ENCODE results near the gene SVOPL. TPM values are rescaled to one million over a fixed set of nuclear protein-coding genes. Genes with fewer than 3 reads are reported as not detected.

Gene SVOPL
- total RNA-seq, 1 experiment from 2014 or later = 1.1 TPM

- Histone ChIP-seq H2BK20ac (ENCODE audit: low read depth, low read length, poor library complexity, severe bottlenecking) (no peak overlapping the region), H4K20me1 (ENCODE audit: control insufficient read depth, insufficient read depth, insufficient read length) (no peaks in the 10 kb centered on the region), H3K27ac (ENCODE audit: insufficient read length, low read depth, low read length) (no peak overlapping the region), H3K23ac (ENCODE audit: insufficient read length, low read depth, low read length) (no peak overlapping the region), H3T11ph (ENCODE audit: low read length) (no peak overlapping the region), H3K56ac (ENCODE audit: insufficient read length, low read depth, low read length) (no peak overlapping the region), H3K14ac (ENCODE audit: insufficient read depth, low read length) (no peak overlapping the region), H3K18ac (ENCODE audit: insufficient read length, low read depth, low read length) (no peak overlapping the region), H4K5ac (ENCODE audit: insufficient read length, low read depth, low read length) (no peak overlapping the region), H2BK12ac (ENCODE audit: insufficient read length, low read depth, low read length) (no peak overlapping the region), H4K91ac (ENCODE audit: insufficient read length, low read depth, low read length) (no peak overlapping the region), H4K8ac (replicated peaks; ENCODE audit: insufficient read length, low read depth, low read length) (no peak overlapping the region), H2BK15ac (ENCODE audit: low read depth, low read length) (no peak overlapping the region), H2BK5ac (ENCODE audit: insufficient read length, low read length) (no peak overlapping the region), H3K9ac (ENCODE audit: extremely low read depth, insufficient read length, low read length) (no peak overlapping the region), H2AFZ (ENCODE audit: low read length) (no peak overlapping the region), H3K4me2 (ENCODE audit: insufficient read depth, insufficient read length, low read length) (no peak overlapping the region), H2BK120ac (ENCODE audit: low read depth, low read length, poor library complexity, severe bottlenecking) (no peak overlapping the region), H3K79me1 (ENCODE audit: insufficient read depth, low read depth, low read length, poor library complexity, severe bottlenecking) (no peaks in the 10 kb centered on the region), H2AK5ac (ENCODE audit: insufficient read length, low read length) (no peak overlapping the region), H3K4me1 (ENCODE audit: insufficient read depth, low read length) (no peaks in the 10 kb centered on the region; the same call in 1 of the 2 replicates), H3K9me3 (ENCODE audit: control insufficient read depth, low read depth, low read length) (no peaks in the 10 kb centered on the region), H3K4ac (ENCODE audit: low read depth, low read length) (no peak overlapping the region), H3K27me3 (ENCODE audit: insufficient read depth, low read length) (no peaks in the 10 kb centered on the region), H3K79me2 (ENCODE audit: insufficient read depth, low read length) (no peaks in the 10 kb centered on the region), H3K23me2 (ENCODE audit: insufficient read length, low read depth, low read length, poor library complexity, severe bottlenecking) (peaks cover 3% of the 10 kb centered on the region)
- Mint-ChIP-seq H3K4me1 (peaks cover 50 to 53% of the 10 kb centered on the region in 2 experiments), H3K27me3 (ENCODE audit: low read depth) (no peaks in the 10 kb centered on the region), H3K27ac (no peak overlapping the region), H3K4me3 (no peak overlapping the region), H3K9me3 (peaks cover 3 to 7% of the 10 kb centered on the region in 2 experiments; a peak in 4 of 5 replicates), H3K36me3 (ENCODE audit: insufficient read depth in 1 of 3, low read depth in 3 of 3) (peaks cover 3 to 4% (median 3%) of the 10 kb centered on the region in 3 experiments; a peak in 5 of 7 replicates)
- TF ChIP-seq CTCF (conservative IDR thresholded peaks at IDR 0.05) = no peak
- no peak for DNase-seq
- WGBS (ENCODE audit: extremely low coverage, insufficient read length, low lambda C conversion rate) = no CpG with 5 or more reads among the region's 9 CpGs
Observed at GRCh38 chr7:138661069-138661635, 40.0 kb downstream of the SVOPL start.
